Left lung (tissue), 10 donors: ENCODE results near the gene DNPH1. TPM values are rescaled to one million over a fixed set of nuclear protein-coding genes. Genes with fewer than 3 reads are reported as not detected.

Source experiments
- ATAC-seq: fragments of 200-7000 bp; cut with Tn5 transposase; one replicate; pipeline ENCODE4 v1.9.1; 2020; ENCODE audit warnings: moderate library complexity
- DNase-seq, 4 donors: peaks; one replicate each; pipeline ENCODE4 v3.0.0-alpha.2; 2013 to 2020
- H3K27ac ChIP-seq, 2 donors: fragments of 200-600 bp; sonication (generic) in 1 of 2; one replicate each; pipeline versions ENCODE4 v1.5.0 to v1.8.0; 2020 to 2021
- H3K27me3 ChIP-seq, 2 donors: fragments of 200-600 bp; sonication (generic) in 1 of 2; one replicate each; pipeline versions ENCODE4 v1.5.0 to v1.8.0; 2020 to 2021
- H3K36me3 ChIP-seq, 2 donors: fragments of 200-600 bp; sonication (generic) in 1 of 2; one replicate each; pipeline versions ENCODE4 v1.5.0 to v1.8.0; 2020 to 2021
- H3K4me1 ChIP-seq, 2 donors: fragments of 200-600 bp; one replicate each; pipeline ENCODE4 v1.8.0; 2021
- H3K4me3 ChIP-seq, 2 donors: fragments of 200-600 bp; sonication (generic) in 1 of 2; one replicate each; pipeline versions ENCODE4 v1.5.0 to v1.8.0; 2020 to 2021; ENCODE audit warnings: mild to moderate bottlenecking in 1 of 2
- H3K9me3 ChIP-seq, 2 donors: fragments of 200-600 bp; sonication (generic) in 1 of 2; one replicate each; pipeline versions ENCODE4 v1.5.0 to v1.8.0; 2020 to 2021
- intact Hi-C, 2 donors: fragments of 100-400 bp; cut with DNase I; formaldehyde crosslinking; loops; one replicate each; pipeline versions ENCODE4 v1.11.2 to v1.14.2; 2022
- polyA plus RNA-seq, 6 donors: library from polyadenylated mRNA; unstranded; fragments of 120-200 nt; gene quantifications; one replicate each; pipeline ENCODE4 v1.2.1, GENCODE V29; 2013; ENCODE audit not compliant: insufficient read length in 6 of 6
- total RNA-seq, 2 donors: library from RNA; stranded (reverse); fragmentation: NEBNext Ultra II Directional; extraction: Animal tissue kit (Norgen Biotek cat#: 25700); gene quantifications; one replicate each; pipeline ENCODE4 v1.2.1, GENCODE V29; 2021
- TF ChIP-seq, protein P1 (sequence below), 2 donors: fragments of 200-600 bp; sonication (generic) in 1 of 2; IDR thresholded peaks; one replicate each; pipeline versions ENCODE4 v1.5.0 to v1.8.0; 2021; ENCODE audit warnings: antibody characterized with exemption in 2 of 2
- donor health status: DM: no; HTN: yes; CAD: no.
- donor health status: DM: no; HTN: no; CAD: no.

DNPH1 gene
- total and polyA plus RNA-seq, 8 donors, result 26.4 to 49.6 (median 32.9) TPM

DNA sequence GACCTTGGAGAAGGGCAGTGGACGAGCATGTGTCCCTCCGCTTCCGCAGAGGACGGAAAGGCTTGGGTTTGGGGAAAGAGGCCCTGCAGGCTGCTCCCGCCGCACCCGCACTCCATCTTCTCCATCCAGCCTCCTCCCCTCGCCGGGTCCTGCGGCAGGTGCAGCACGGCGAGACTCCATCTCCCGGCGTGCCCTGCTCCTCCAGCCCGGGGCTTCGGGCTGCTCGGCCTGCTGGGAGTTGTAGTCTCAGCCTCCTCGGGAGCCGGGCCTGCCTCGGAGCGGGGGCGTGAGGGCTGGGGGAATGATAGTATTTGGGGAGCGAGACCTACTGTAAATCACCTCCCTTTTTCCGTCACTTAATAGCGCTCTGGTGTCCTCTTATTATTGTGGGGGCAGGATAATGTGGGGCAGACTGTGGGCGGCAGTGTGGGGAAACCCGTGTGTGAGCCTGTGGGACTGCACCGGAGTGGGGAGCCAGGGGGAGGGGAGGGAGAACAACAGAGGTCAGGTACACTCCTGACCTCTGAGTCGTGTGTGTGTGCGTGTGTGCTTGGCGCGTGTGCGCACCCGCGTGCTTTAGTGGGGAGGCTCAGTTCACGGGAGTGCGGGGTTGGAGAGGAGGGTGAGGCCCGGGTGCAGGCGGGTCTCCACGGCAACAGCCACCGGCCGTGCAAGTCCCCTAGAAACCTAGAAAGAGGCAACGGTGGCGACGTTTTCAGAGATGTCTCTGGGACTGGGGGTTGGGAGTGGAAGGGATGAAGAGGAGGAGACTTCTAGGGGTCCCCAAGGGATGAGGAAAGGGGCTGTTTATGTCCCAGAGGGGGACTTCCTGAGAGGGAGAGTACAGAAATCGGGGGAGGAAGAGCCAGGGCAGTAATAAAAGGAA is 18.1 kb upstream of the DNPH1 start:
- H3K27me3 ChIP-seq, result peaks cover 24 to 88% of the 10 kb centered on the region in 2 donors
- H3K4me1 ChIP-seq, result peaks cover 0 to 19% of the 10 kb centered on the region in 2 donors
- peak in 3 of 4 donors; percentile 65 to 95 (median 86) for DNase-seq
- no peaks in the 10 kb centered on the region for H3K36me3 ChIP-seq
- H3K27ac ChIP-seq, result peak overlapping the region in 1 of 2 donors; percentile 41
- no peaks in the 10 kb centered on the region for H3K9me3 ChIP-seq
- intact Hi-C loops, result no loop called here
- peak overlapping the region; percentile 52 to 69 for H3K4me3 ChIP-seq
- peak; percentile 98 for ATAC-seq
- TF ChIP-seq, protein P1, sequence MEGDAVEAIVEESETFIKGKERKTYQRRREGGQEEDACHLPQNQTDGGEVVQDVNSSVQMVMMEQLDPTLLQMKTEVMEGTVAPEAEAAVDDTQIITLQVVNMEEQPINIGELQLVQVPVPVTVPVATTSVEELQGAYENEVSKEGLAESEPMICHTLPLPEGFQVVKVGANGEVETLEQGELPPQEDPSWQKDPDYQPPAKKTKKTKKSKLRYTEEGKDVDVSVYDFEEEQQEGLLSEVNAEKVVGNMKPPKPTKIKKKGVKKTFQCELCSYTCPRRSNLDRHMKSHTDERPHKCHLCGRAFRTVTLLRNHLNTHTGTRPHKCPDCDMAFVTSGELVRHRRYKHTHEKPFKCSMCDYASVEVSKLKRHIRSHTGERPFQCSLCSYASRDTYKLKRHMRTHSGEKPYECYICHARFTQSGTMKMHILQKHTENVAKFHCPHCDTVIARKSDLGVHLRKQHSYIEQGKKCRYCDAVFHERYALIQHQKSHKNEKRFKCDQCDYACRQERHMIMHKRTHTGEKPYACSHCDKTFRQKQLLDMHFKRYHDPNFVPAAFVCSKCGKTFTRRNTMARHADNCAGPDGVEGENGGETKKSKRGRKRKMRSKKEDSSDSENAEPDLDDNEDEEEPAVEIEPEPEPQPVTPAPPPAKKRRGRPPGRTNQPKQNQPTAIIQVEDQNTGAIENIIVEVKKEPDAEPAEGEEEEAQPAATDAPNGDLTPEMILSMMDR (IDR thresholded peaks at IDR 0.05), result no peak

DNA sequence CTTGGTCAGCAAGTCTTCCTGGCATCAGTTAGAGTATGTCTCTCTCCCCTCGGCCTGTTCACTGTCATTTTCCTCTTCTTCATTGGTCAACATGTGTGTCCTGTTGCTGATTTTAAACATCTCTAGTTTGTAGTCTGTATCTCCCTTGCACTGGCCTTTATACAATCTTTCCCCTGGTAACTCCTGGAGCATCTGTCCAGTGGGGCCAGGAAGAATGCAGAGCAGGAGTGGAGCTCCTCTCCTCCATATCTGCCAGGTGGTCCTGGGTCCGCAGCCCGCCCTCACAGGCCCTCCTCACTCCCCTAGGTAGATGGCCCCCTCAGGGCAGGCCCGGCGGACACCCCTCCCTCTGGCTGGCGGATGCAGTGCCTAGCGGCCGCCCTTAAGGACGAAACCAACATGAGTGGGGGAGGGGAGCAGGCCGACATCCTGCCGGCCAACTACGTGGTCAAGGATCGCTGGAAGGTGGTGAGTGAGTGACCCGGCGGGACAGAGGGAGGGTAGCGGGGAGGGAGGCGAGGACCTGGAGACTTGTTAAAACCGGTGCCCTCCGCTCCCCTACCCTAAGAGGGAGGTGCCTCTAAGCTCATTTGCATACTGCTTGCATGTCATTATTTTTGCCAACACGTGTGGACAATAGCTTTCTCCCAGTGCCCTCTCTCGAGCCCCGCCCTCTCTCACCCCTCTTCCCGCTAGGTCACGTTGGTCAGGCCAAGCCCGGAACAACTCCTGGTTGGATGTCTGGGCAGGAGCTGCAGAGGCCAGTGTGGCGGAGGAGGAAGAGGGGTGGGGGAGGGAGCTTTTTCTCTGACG is 17.2 kb upstream of the DNPH1 start:
- peaks cover 0 to 19% of the 10 kb centered on the region in 2 donors for H3K4me1 ChIP-seq
- H3K27ac ChIP-seq, result peak overlapping the region in 1 of 2 donors; percentile 41
- intact Hi-C loops, result no loop called here
- no peaks in the 10 kb centered on the region for H3K36me3 ChIP-seq
- peaks cover 29 to 89% of the 10 kb centered on the region in 2 donors for H3K27me3 ChIP-seq
- H3K4me3 ChIP-seq, result peak overlapping the region; percentile 52 to 69
- ATAC-seq (peak; percentile 91), DNase-seq (peak in 3 of 4 donors; percentile 40 to 93 (median 85))
- no peaks in the 10 kb centered on the region for H3K9me3 ChIP-seq
- TF ChIP-seq, protein P1 (IDR thresholded peaks at IDR 0.05), result no peak

DNA sequence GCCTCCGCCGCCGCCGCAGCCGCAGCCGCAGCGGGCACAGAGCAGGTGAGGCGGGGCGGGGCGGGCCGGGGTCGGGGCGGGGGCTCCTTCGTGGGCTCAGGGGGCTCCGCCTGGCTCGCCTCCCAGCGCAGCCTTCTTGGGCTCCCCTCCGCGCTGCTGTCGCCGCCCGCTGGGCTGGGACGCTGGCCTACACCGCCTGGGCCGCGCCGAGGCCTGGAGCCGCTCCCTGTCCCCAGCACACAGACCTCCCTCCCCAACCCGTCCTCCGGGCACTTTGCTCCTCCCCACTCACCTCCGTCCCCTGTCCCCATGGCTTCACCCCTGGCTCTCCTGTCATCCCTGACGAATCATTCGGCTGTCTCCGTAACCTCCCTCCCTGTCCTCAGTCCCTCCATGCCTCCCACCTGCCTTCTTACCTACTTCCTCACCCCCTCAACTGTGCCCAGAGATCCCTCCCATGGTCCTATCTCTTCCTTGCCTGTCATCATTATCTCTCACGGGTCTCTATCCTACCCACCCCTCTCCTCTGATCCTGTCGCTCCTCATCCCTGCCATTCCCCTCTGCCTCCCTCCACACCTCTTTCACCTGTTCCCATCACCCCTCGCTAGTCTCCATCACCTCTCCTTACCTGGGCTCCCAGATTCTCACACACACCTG is 14.5 kb upstream of the DNPH1 start:
- peaks cover 25 to 84% of the 10 kb centered on the region in 2 donors for H3K27me3 ChIP-seq
- intact Hi-C loops, result no loop called here
- no peak overlapping the region for H3K4me3 ChIP-seq
- H3K27ac ChIP-seq, result no peak overlapping the region
- no peak for ATAC-seq
- no peak for DNase-seq
- H3K36me3 ChIP-seq, result no peaks in the 10 kb centered on the region
- H3K4me1 ChIP-seq, result peaks cover 0 to 19% of the 10 kb centered on the region in 2 donors
- TF ChIP-seq, protein P1 (IDR thresholded peaks at IDR 0.05), result no peak
- H3K9me3 ChIP-seq, result no peaks in the 10 kb centered on the region

DNA sequence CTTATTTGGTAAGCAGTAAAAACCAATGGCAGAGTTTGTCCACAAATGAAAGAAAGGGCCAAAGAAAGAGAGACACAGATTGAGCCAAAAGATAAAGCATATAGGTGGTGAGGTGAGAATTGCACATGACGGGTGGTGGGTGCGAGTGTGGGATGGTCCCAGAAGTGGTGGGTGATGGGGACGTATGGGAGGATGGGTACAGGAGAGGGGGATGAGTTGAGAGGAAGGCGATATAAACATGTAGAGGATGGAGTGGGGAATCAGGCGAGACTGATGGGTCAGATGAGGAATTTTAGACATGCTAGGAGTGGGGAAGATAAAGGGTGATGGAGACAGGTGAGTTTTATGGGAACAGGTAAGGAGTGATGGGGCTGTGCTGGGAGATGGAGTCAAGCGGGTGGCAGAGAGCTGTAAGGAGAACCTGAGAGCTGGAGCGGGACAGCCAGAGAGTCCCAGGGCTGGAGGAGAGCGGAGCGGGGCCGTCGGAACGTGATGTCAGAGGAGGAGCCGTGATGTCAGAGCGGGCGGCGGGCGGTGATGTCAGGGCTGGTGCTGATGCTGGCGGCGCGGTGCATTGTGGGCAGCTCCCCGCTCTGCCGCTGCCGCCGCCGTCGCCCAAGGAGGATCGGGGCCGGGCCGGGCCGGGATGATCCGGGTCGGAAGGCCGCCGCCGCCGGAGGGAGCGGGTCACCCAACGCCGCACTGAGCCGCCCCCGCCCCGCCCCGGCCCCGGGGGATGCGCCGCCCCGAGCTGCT is 13.8 kb upstream of the DNPH1 start, which contains the start of gene TTBK1:
Gene TTBK1, plus strand, starts transcription at position 574 of the 756 bp plus-strand sequence. CDS start 3,180 bp downstream, outside the sequence.
- ATAC-seq, result no peak
- H3K9me3 ChIP-seq, result no peaks in the 10 kb centered on the region
- intact Hi-C loops, result no loop called here
- TF ChIP-seq, protein P1 (IDR thresholded peaks at IDR 0.05), result no peak
- DNase-seq, result no peak
- H3K4me3 ChIP-seq, result no peak within 1 kb of the TSS
- peaks cover 0 to 18% of the 10 kb centered on the region in 2 donors for H3K4me1 ChIP-seq
- no peak within 1 kb of the TSS for H3K27ac ChIP-seq
- H3K27me3 ChIP-seq, result peaks cover 25 to 79% of the 10 kb centered on the region in 2 donors
- H3K36me3 ChIP-seq, result no peaks in the 10 kb centered on the region
